ENCODE results near the gene PCYOX1L.

Gene PCYOX1L

DNA sequence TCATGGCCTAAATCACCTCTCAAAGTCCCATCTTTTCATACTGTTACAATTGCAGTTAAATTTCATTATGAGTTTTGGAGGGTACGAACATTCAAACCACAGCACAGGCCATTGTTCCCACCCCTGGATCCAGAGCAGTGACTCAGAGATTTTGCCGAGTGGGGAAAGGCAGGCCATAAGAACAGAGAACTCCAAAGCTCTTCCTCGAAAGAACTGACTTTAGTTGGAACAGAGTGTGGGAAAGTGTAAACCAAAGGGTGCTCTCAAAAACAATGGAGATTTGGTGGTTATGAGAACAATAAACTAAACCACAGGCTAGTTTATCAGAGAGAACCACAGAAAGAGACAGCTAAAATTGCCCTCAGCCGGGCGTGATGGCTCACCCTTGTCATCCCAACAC, 32.0 kb upstream of the PCYOX1L start:
- Histone ChIP-seq H3K4me3 (replicated peaks; ENCODE audit: low read depth, low read length) (no peak overlapping the region), H3K36me3 (ENCODE audit: control insufficient read depth, insufficient read depth, low read length) (no peaks in the 10 kb centered on the region), H3K27me3 (replicated peaks; ENCODE audit: control insufficient read depth, insufficient read depth, low read length) (no peaks in the 10 kb centered on the region)
- TF ChIP-seq, protein P1, sequence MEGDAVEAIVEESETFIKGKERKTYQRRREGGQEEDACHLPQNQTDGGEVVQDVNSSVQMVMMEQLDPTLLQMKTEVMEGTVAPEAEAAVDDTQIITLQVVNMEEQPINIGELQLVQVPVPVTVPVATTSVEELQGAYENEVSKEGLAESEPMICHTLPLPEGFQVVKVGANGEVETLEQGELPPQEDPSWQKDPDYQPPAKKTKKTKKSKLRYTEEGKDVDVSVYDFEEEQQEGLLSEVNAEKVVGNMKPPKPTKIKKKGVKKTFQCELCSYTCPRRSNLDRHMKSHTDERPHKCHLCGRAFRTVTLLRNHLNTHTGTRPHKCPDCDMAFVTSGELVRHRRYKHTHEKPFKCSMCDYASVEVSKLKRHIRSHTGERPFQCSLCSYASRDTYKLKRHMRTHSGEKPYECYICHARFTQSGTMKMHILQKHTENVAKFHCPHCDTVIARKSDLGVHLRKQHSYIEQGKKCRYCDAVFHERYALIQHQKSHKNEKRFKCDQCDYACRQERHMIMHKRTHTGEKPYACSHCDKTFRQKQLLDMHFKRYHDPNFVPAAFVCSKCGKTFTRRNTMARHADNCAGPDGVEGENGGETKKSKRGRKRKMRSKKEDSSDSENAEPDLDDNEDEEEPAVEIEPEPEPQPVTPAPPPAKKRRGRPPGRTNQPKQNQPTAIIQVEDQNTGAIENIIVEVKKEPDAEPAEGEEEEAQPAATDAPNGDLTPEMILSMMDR (IDR thresholded peaks at IDR 0.05; ENCODE audit: insufficient read depth, low read length, poor library complexity, severe bottlenecking), result no peak
- DNase-seq (ENCODE audit: extremely low read depth, insufficient read length), result no peak

DNA sequence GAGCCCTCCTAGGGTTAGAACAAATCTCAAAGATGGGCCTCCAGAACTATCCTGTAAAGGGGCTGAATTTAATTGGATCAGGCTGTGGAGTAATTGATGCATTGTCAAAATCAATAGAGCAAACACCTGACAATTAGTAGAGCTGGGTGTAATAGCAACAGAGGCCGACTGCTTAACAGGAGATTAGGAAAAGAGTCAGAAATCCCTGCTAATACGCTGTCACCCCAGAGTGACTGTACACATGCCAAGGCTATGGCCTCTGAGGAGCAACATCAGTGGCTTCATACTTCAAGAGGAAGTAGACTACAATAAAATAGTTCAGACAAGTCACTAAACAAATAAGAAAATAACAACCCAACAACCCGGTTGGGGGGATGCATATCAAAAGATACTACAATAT, 31.2 kb upstream of the PCYOX1L start:
- no peaks in the 10 kb centered on the region for H3K27me3 ChIP-seq (replicated peaks; ENCODE audit: control insufficient read depth, insufficient read depth, low read length)
- no peak for DNase-seq (ENCODE audit: extremely low read depth, insufficient read length)

GRCh38 chr5:149328177-149328576, 29.7 kb upstream of the PCYOX1L start:
- TF ChIP-seq, protein P1 (IDR thresholded peaks at IDR 0.05; ENCODE audit: insufficient read depth, low read length, poor library complexity, severe bottlenecking), result no peak
- H3K36me3 ChIP-seq (ENCODE audit: control insufficient read depth, insufficient read depth, low read length), result no peaks in the 10 kb centered on the region
- H3K4me3 ChIP-seq (replicated peaks; ENCODE audit: low read depth, low read length), result no peak overlapping the region
- no peaks in the 10 kb centered on the region for H3K27me3 ChIP-seq (replicated peaks; ENCODE audit: control insufficient read depth, insufficient read depth, low read length)
- no peak for DNase-seq (ENCODE audit: extremely low read depth, insufficient read length)

More for the DNA sequence above, 31.2 kb upstream of the PCYOX1L start:
- H3K36me3 ChIP-seq (ENCODE audit: control insufficient read depth, insufficient read depth, low read length), result no peaks in the 10 kb centered on the region
- TF ChIP-seq, protein P1 (IDR thresholded peaks at IDR 0.05; ENCODE audit: insufficient read depth, low read length, poor library complexity, severe bottlenecking), result no peak
- H3K4me3 ChIP-seq (replicated peaks; ENCODE audit: low read depth, low read length), result no peak overlapping the region

- Histone ChIP-seq H3K27me3 (replicated peaks; ENCODE audit: control insufficient read depth, insufficient read depth, low read length) (no peaks in the 10 kb centered on the region), H3K36me3 (ENCODE audit: control insufficient read depth, insufficient read depth, low read length) (no peaks in the 10 kb centered on the region), H3K4me3 (replicated peaks; ENCODE audit: low read depth, low read length) (no peak overlapping the region)
- DNase-seq (ENCODE audit: extremely low read depth, insufficient read length), result no peak
- TF ChIP-seq, protein P1 (IDR thresholded peaks at IDR 0.05; ENCODE audit: insufficient read depth, low read length, poor library complexity, severe bottlenecking), result no peak
Observed at GRCh38 chr5:149333711-149334443, 24.0 kb upstream of the PCYOX1L start.

GRCh38 chr5:149337736-149338135, 20.1 kb upstream of the PCYOX1L start:
- no peak for DNase-seq (ENCODE audit: extremely low read depth, insufficient read length)
- Histone ChIP-seq H3K4me3 (replicated peaks; ENCODE audit: low read depth, low read length) (no peak overlapping the region), H3K36me3 (ENCODE audit: control insufficient read depth, insufficient read depth, low read length) (no peaks in the 10 kb centered on the region), H3K27me3 (replicated peaks; ENCODE audit: control insufficient read depth, insufficient read depth, low read length) (no peaks in the 10 kb centered on the region)
- TF ChIP-seq, protein P1 (IDR thresholded peaks at IDR 0.05; ENCODE audit: insufficient read depth, low read length, poor library complexity, severe bottlenecking), result no peak
